ENCODE measurements around the gene CACTIN. TPM values are rescaled to one million over a fixed set of nuclear protein-coding genes. Genes with fewer than 3 reads are reported as not detected.
"Not testable (repeated sequence)": the region's sequence is repeated elsewhere in the genome, so short reads cannot be mapped to it uniquely, and the experiment has no call there.

Gene CACTIN
- total RNA-seq, 1 donor from 2014 or later, result 12.8 TPM

DNA sequence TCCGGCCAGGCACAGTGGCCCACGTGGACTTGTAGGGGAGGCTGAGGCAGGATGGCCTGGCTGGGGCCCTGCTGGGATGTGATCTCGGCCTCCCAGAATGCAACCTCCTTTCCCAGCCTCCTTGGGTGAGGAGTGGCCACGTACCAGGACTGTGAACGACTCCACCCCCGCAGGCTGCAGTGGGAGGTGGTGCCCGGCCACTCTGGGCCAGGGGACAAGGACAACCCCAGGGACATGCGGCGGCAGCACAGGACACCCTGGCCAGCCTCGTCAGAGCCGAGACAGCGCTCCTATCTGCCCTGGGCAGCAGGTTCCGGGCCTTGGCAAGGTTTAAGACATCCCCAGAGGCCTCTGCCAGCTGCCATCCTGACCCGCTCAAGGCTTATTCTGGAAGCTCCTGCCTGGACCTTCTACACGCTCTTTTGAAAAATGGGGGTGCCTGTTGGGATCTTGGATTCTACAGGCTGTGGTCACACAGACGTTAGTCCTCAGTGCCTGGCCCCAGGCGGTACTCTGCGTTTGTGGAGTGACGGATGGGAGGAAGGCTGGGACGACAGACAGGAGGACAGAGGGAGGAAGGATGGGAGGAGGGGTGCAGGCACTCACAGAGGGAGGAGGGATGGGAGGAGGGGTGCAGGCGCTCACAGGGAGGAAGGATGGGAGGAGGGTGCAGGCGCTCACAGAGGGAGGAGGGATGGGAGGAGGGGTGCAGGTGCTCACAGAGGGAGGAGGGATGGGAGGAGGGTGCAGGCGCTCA lies 19.9 kb upstream of the CACTIN start:
- DNase-seq, result no peak

GRCh38 chr19:3645726-3646125 lies 19.1 kb upstream of the CACTIN start:
- DNase-seq, result no peak

DNA sequence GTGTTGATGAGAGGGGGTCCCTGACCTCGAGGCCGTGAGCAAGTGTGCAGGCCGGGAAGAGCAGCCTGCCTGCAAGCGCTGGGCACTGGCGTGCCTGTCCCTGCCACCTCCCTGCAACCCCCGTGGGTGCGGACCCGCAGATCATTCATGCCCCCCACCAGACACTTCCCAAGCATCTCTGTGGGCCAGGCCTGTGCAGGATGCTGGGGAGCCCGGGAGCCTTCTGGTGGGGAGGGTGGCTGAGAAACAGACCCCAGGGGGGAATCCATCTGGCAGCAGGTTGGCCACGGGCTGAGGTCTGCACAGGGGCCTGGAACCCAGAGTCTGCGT lies 18.4 kb upstream of the CACTIN start:
- DNase-seq, result no peak

DNA sequence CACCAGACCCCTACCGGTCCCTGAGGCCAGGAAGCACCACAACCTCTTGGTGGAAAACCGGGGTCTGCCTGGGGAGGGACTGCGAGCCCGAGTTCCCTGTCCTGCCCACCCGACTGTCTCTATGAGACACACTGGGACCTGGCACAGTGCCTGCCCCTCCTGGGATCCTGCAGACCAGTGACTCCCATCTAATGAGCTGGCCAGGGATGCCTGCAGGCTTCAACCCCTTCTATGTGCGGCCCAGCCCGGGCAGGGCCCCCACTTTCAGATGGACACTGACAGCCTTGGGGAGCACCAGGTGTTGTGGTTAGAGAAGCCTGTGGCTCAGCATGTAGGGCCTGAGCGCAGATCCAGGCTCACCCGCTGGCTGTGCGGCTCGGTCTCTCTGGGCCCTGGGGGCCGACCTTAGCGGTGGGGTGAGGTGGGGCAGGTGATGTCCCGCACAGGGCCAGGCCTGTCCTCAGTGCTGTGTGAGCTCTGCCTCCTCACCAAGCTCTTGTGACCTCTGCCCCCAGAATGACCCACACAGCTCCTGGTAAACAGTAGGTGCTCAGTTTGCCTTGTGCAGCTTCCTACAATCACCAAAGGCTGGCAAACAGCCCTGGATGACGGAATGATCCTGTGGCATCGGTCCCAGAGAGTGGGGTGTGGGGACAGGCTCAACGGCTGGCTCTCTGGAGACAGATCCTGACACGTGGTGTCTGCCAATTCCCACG lies 17.9 kb upstream of the CACTIN start:
- peak; percentile 4 for DNase-seq

GRCh38 chr19:3643674-3644313 lies 17.2 kb upstream of the CACTIN start:
- DNase-seq, result no peak

DNA sequence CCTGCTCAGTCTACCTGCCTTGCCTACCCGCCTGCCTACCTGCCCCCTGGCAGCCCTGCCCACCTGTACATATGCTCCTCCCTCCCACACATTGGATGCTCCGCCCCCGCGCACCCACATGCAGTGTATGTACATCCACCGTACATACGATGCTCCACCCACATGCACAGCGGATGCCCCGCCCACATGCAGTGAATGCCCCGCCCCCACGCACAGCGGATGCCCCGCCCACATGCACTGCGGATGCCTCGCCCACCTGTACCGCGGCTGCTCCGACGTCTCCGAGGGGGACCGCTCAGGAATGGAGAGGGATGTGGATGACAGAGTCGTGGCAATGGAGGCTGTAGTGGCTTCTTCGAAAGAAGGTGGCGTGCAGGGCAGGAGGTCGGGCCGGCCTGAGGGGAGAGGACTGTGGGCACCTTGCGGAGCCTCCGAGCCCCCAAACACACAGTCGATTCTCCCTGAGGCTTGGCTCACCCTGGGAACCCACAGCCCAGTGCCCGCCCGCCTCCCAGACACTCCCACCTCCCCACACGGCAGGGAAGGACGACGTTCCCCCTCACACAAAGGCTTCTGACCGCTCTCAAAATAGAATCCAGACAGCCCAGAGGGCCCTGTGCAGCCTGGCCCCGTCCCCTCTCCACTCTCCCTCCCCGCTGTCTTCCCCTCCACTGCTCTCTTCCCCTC lies 16.5 kb upstream of the CACTIN start:
- no peak for DNase-seq

DNA sequence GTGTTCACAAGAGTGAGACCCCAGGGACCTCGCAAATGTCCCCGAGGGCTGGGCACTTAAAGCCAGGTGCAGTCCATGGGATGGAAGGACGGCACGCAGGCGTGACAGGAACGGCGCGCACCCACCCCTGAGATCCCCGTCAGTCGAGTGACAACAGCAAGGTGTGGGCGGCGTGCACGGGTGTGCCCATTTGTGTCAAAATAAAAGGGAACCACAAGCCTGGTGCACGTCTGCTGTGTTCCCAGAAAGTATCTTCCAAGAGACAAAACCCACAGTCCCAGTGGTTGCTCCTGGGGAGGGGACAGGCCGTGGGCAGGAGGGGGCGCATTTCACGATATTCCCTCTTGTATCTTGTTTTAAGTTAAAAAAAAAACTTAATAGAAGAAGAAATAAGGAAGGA lies 15.7 kb upstream of the CACTIN start:
- no peak for DNase-seq

DNA sequence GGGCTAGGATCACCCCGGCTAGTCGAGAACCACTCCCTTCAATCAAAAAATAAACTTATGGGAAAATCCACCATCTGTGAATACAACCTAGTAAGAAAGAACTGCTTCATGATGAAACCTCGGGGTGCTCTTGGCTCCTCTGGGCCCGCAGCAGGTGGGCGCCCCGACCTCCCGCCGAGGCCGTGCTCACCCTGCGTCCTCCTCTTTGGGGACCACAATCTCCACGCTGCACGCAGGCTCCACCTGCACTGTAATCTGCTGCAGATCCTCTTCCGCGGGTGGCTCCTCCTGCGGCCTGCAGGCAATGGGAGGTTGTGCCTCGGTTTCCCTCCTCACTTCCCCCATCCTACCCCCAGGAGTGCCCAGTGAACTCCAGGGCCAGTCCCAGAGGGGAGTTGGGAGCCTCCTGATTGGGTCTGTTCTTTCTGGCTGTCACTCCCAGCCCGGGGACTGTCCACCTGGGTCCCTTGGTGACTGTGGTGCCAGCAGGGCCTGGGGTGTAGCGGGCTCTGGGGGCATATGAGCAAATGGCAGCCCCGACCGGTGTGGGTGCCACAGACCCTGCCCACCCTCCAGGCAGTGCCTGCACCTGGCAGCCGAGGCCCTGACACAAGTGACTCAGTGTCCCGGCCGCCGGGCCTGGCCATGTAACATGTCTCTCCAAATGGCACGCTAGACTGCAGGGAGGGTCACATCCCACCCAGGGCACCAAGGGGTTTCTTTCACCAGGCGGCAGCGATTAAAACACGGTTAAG lies 15.1 kb upstream of the CACTIN start:
- DNase-seq, result no peak

GRCh38 chr19:3639479-3639878 lies 12.9 kb upstream of the CACTIN start:
- no peak for DNase-seq

DNA sequence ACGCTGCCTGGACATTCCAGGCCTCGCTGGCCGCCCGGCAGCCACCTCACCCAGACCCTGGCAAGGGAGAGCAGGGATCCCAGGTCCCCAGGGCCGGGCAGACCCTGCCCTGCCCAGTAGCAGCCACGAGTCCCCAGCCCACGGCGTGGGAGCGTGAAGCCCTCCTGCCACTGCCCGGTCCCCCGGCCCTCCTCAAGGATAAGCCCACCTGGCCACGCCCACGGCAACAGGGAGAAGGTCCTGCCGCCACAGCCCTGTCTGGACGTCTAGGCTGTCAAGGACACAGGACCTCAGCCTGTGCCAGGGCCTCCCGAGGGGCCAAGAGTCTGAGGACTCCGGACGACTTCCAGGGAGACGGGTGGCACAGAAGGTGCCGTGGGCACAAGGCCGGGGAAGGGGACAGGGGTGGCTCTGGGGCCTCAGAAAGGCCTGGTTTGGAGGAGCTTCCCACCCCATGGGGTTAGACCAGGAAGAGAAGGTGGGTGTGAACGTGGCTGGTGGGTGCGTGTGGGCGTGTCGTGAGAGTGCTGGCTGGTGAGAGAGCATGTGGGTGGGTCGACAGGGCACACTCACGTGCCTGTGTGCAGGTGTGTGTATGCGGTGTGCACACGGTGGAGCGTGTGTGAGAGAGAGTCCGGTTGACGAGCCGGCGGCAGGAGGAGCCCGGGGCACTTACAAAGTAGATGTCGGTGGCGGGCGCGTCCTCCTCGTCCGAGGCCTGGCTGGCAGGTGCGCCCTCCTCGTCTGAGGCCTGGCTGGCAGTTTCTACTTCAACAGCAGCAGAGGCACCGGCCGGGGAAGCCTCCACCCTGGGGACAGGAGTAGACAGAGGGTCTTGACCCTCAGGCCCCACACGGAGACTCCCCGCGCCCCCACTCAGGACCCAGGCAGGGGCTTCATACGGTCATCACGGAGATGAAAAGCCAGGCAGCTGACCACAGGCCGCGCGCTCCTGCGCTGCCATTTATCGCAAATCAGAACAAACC lies 11.9 kb upstream of the CACTIN start:
- DNase-seq, result no peak

GRCh38 chr19:3637621-3638020 lies 11.0 kb upstream of the CACTIN start:
- DNase-seq, result no peak

GRCh38 chr19:3636962-3637361 lies 10.4 kb upstream of the CACTIN start:
- no peak for DNase-seq

- DNase-seq, result no peak
Observed at GRCh38 chr19:3636506-3636905, 9.9 kb upstream of the CACTIN start.

GRCh38 chr19:3634496-3635045 lies 8.0 kb upstream of the CACTIN start:
- no peak for DNase-seq

- no peak for DNase-seq
Observed at GRCh38 chr19:3633559-3633988, 7.0 kb upstream of the CACTIN start.

DNA sequence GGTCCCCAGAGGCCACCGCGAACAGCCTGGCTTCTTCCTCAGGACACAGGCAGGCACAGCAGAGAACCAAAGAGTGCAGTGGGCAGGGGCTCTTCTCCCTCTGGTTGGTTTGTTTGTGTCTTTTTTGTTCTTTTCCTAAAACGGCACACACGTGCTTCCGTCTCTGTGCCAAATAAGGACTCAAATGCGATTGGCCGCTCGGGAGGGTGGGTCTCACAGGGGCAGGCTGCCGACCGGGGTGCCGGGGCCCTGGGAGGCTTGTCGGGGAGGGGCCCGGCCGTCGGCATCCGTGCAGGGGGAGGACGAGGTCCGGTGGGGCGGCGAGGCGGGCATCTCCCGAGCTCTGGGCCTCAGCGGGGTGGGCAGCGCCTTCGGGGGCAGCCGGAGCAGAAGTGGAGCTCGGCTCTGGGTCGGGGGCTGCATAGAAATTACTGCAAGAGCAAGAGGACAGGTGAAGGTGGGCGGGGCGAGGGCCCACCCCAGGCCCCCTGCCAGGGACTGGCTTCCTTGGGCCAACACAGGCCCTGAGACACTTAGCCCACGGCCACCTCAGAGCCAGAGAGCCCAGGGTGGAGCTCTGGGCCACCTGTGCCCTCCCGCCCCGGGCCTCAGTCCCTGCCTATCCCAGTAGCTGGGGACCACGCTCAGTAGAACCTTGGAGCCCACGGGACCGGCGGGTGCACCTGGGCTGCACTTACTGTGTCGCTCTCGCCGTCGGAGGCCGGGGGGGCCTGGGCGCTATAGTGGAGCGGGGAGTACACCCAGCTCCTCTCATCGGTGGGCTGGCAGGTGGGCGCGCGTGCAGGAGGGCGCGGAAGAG lies 6.4 kb upstream of the CACTIN start:
- no peak for DNase-seq

DNA sequence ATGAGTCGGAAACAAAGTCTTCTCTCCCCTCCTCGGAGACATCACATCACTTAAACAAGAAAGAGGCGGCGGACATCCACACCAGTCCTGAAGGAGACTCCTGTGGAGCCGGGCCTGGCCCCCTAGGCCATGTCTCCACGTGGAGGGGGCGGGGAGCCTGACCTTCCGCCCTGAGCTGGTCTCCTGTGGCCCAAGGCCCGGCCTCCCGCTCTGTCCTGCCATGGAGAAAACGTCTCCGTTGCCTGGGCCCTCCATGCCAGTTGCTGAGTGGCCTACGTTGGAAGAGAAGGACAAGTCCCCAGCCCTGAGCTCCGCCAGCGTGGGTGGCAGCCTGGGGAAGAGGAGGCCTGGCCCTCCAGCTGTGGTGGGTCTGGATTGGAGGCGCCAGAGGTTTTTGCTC lies 5.5 kb upstream of the CACTIN start:
- DNase-seq, result no peak

DNA sequence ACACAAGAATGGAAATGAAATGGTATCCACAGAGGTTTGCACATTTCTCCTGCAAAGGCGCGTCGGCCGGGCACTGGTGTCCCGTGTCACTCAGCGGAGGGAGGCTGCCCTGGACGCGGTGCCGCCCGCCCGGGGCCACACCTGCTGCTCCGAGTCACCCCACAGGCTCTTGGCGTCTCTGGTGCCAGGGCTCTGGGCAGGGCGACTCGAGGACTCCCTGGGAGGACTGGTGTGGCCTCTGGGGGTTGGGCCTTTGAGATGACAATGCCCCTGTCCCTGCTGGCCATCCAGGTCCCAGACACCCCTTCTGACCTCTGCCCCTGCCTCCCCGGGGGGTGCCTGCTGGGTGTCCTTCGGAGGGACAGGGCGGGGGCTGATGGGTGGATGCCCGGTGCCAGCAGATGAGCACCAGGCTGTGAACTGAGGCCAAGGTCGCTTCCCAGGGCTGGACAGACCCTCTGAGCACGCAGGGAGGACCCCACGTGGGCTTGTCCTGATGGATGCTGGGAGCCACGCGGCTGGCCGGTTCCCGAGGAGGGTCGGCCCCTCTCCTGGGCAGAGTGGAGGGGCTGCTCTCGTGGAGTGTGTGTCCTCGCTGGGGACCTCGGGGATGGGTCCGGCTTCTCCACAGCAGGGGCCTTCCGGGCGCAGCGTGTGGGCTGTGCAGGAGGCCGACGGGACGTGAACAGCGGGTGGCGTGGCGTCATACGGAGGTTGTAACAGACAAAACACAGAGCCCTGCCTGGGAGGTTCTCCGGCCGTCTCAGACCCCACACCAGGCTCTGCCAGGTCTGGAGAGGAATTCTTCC lies 4.7 kb upstream of the CACTIN start:
- DNase-seq, result no peak

GRCh38 chr19:3628766-3629165 lies 2.2 kb upstream of the CACTIN start:
- not testable (repeated sequence) for DNase-seq
